HepG2 (cell line): ENCODE data around the gene LMOD2. TPM values are rescaled to one million over a fixed set of nuclear protein-coding genes. Genes with fewer than 3 reads are reported as not detected.

Experiments
- ATAC-seq: fragments of 200-7000 bp; cut with Tn5 transposase; 3 replicates; pipeline ENCODE4 v1.9.1; 2020; ENCODE audit warnings: mild to moderate bottlenecking, moderate library complexity
- BruUV-seq: library from RNA; stranded (reverse); fragments of 400-500 nt; replicated peaks from 2 replicates; lab custom pipeline; 2021; lab: Mats Ljungman, UMichigan
- CTCF ChIA-PET: fragments of 300-600 bp; formaldehyde crosslinking; extraction: SDS; loops from one replicate; lab custom pipeline; 2021; ENCODE audit warnings: low total read pairs, inconsistent platforms, low intra/inter-chr PET ratio; lab: Yijun Ruan, JAX
- POLR2A ChIA-PET: fragments of 350-600 bp; sonication (Branson Sonifier 250); formaldehyde crosslinking; loops from one replicate; lab custom pipeline; 2020; ENCODE audit warnings: antibody characterized with exemption, inconsistent platforms; lab: Yijun Ruan, JAX
- DNase-seq: peaks from one replicate; pipeline ENCODE4 v3.0.0-alpha.2; 2015; ENCODE audit warnings: low spot score
- FAIRE-seq: peaks from 3 replicates; lab custom pipeline; 2011; peaks lifted over from hg19 to GRCh38; lab: Jason Lieb, UNC
- H2AFZ ChIP-seq: one replicate; pipeline ENCODE4 v1.6.1; 2011; ENCODE audit warnings: low read length, inconsistent platforms
- H3K27ac ChIP-seq: fragments of 300-600 bp; 3 replicates; pipeline ENCODE4 v1.8.0; 2011; ENCODE audit warnings: mixed run types, mild to moderate bottlenecking, mixed read lengths, low read length, inconsistent platforms; ENCODE audit not compliant: insufficient read depth; ENCODE audit errors: extremely low read length
- H3K27me3 ChIP-seq, 2 experiments: fragments of 200-600 bp in 1 of 2; 2 replicates in 1 of 2; 3 replicates in 1 of 2; pipeline versions ENCODE4 v1.6.0 to v1.8.0; 2011; ENCODE audit warnings: low read length in 2 of 2, mild to moderate bottlenecking in 2 of 2, moderate library complexity in 2 of 2, inconsistent platforms in 1 of 2; ENCODE audit not compliant: insufficient read depth in 2 of 2, control insufficient read depth in 1 of 2
- H3K36me3 ChIP-seq, 2 experiments: fragments of 200-600 bp in 1 of 2; replicated peaks in 1 of 2; 2 replicates in 1 of 2; 3 replicates in 1 of 2; pipeline versions ENCODE4 v1.5.1 to v1.8.0; 2011; ENCODE audit warnings: low read length in 2 of 2, inconsistent platforms in 1 of 2; ENCODE audit not compliant: insufficient read depth in 2 of 2, control insufficient read depth in 1 of 2
- H3K4me1 ChIP-seq: 2 replicates; pipeline ENCODE4 v1.5.1; 2012; ENCODE audit warnings: low read length, inconsistent platforms; ENCODE audit not compliant: insufficient read depth
- H3K4me2 ChIP-seq: 2 replicates; pipeline ENCODE4 v1.6.0; 2011; ENCODE audit warnings: low read depth, low read length, inconsistent platforms
- H3K4me3 ChIP-seq, 3 experiments: fragments of 200-600 bp in 1 of 3; sonication (generic), shearing (Covaris generic) in 1 of 3; replicated peaks in 1 of 3; 2 replicates each; pipeline ENCODE4 v1.5.1; 2011 to 2016; ENCODE audit warnings: low read length in 3 of 3, inconsistent platforms in 2 of 3, low read depth in 2 of 3, mild to moderate bottlenecking in 2 of 3, control low read depth in 1 of 3, mixed read lengths in 1 of 3; ENCODE audit not compliant: insufficient read depth in 1 of 3
- H3K79me2 ChIP-seq: one replicate; pipeline ENCODE4 v1.6.1; 2011; ENCODE audit warnings: low read length, inconsistent platforms; ENCODE audit not compliant: insufficient read depth
- H3K9ac ChIP-seq: 2 replicates; pipeline ENCODE4 v1.6.0; 2011; ENCODE audit warnings: mild to moderate bottlenecking, low read depth, low read length, inconsistent platforms; ENCODE audit not compliant: insufficient read depth
- H3K9me3 ChIP-seq: 2 replicates; pipeline ENCODE4 v1.5.1; 2012; ENCODE audit warnings: mild to moderate bottlenecking, low read length
- H4K20me1 ChIP-seq: 2 replicates; pipeline ENCODE4 v1.6.0; 2011; ENCODE audit warnings: inconsistent platforms, mild to moderate bottlenecking, low read length, moderate library complexity; ENCODE audit not compliant: insufficient read depth
- AGO1 ChIP-seq: fragments of 200-400 bp; formaldehyde crosslinking; IDR thresholded peaks from 2 replicates; pipeline ENCODE4 v1.6.1; 2017; ENCODE audit warnings: mild to moderate bottlenecking, low read depth, low read length, moderate library complexity; ENCODE audit not compliant: poor library complexity, severe bottlenecking
- CHD2 ChIP-seq: IDR thresholded peaks from 2 replicates; pipeline ENCODE4 v1.6.1; 2011; ENCODE audit warnings: low read depth, low read length, improper control_type of control experiment
- FOXA3 ChIP-seq: IDR thresholded peaks from 2 replicates; pipeline ENCODE4 v1.6.1; 2016; ENCODE audit warnings: missing genetic modification reagents, missing compliant biosample characterization
- FOXK1 ChIP-seq: sonication (generic); formaldehyde crosslinking; IDR thresholded peaks from 2 replicates; pipeline ENCODE4 v1.4.0; 2020; ENCODE audit warnings: low read depth, missing genetic modification reagents, borderline replicate concordance
- POLR2A ChIP-seq, 2 experiments: IDR thresholded peaks; 2 replicates each; pipeline ENCODE4 v1.6.1; 2011; ENCODE audit warnings: low read depth in 2 of 2, low read length in 2 of 2, mild to moderate bottlenecking in 1 of 2, moderate library complexity in 1 of 2; ENCODE audit not compliant: insufficient read depth in 1 of 2
- PRDM15 ChIP-seq: sonication (generic); formaldehyde crosslinking; IDR thresholded peaks from 2 replicates; pipeline ENCODE4 v1.4.0; 2020; ENCODE audit warnings: missing genetic modification reagents
- SP4 ChIP-seq: sonication (generic); formaldehyde crosslinking; IDR thresholded peaks from 2 replicates; pipeline ENCODE4 v1.8.1; 2023; ENCODE audit warnings: mild to moderate bottlenecking, missing genetic modification reagents
- TBX3 ChIP-seq: fragments of 450-650 bp; IDR thresholded peaks from 2 replicates; pipeline ENCODE4 v1.6.1; 2017; ENCODE audit warnings: antibody characterized with exemption, mild to moderate bottlenecking, inconsistent platforms, borderline replicate concordance
- ZFP91 ChIP-seq: sonication (generic); formaldehyde crosslinking; IDR thresholded peaks from 2 replicates; pipeline ENCODE4 v1.9.0; 2022; ENCODE audit warnings: missing genetic modification reagents, mild to moderate bottlenecking, borderline replicate concordance
- ZNF572 ChIP-seq: sonication (generic); formaldehyde crosslinking; IDR thresholded peaks from 2 replicates; pipeline ENCODE4 v1.5.1; 2020; ENCODE audit warnings: mild to moderate bottlenecking, missing genetic modification reagents
- ZNF660 ChIP-seq: sonication (generic); formaldehyde crosslinking; IDR thresholded peaks from 2 replicates; pipeline ENCODE4 v1.5.1; 2020; ENCODE audit warnings: mild to moderate bottlenecking, low read depth, missing genetic modification reagents, borderline replicate concordance
- ZNF691 ChIP-seq: sonication (generic); formaldehyde crosslinking; IDR thresholded peaks from 2 replicates; pipeline ENCODE4 v1.4.0; 2020; ENCODE audit warnings: missing genetic modification reagents, low read depth, mild to moderate bottlenecking, borderline replicate concordance
- ZNF740 ChIP-seq: sonication (generic); formaldehyde crosslinking; IDR thresholded peaks from 2 replicates; pipeline ENCODE4 v1.4.0; 2020; ENCODE audit warnings: missing genetic modification reagents
- WGBS: methylation state at CpG from one replicate; pipeline ENCODE4 v1.1.6; 2017; ENCODE audit warnings: low lambda C conversion rate; 5-methylcytosine and 5-hydroxymethylcytosine counted together
- in situ Hi-C: cut with HindIII; loops from 2 replicates; pipeline ENCODE4 v1.10.0; 2017; ENCODE audit warnings: low pct_unique_long_range_greater_than_20kb; ENCODE audit not compliant: extremely low pct_ligation_motif_present
- intact Hi-C: fragments of 100-400 bp; cut with micrococcal nuclease; formaldehyde crosslinking; loops from one replicate; pipeline ENCODE4 v1.10.0; 2022; ENCODE audit not compliant: unreplicated experiment
- polyA plus RNA-seq, 8 experiments: library from polyadenylated mRNA; depleted of rRNA in 3 of 8; stranded (reverse) in 7 of 8; unstranded in 1 of 8; fragments of >200 nt; fragmentation: Illumina TruSeq in 4 of 8; extraction: Trizol in 4 of 8; gene quantifications; 2 replicates each; pipeline versions ENCODE4 v1.2.1 to v1.2.3, GENCODE V29; 2011 to 2016; ENCODE audit warnings: low read depth in 4 of 8, missing spikeins in 1 of 8, mixed read lengths in 1 of 8; ENCODE audit not compliant: insufficient read depth in 1 of 8
- total RNA-seq, 5 experiments: library from RNA; depleted of rRNA; stranded (reverse); fragments of >200 nt; fragmentation: Illumina TruSeq; extraction: Trizol; gene quantifications; 2 replicates each; pipeline ENCODE4 v1.2.3, GENCODE V29; 2016; ENCODE audit warnings: low read depth in 1 of 5

The LMOD2 gene
- total and polyA plus RNA-seq, 2 of the 13 experiments (the other 11 are each of a cell fraction or from before 2014, with no cell fraction given): not detected

GRCh38 chr7:123609883-123610239 lies 45.8 kb upstream of the LMOD2 start:
- H3K9me3 ChIP-seq: no peaks in the 10 kb centered on the region
- DNase-seq: no peak
- H3K4me1 ChIP-seq: peaks cover 9% of the 10 kb centered on the region
- no peak for ATAC-seq
- 5% methylated on average over 2 of the region's 2 CpGs for WGBS
- no peak for FAIRE-seq
- H4K20me1 ChIP-seq: no peaks in the 10 kb centered on the region
- H3K27ac ChIP-seq: no peak overlapping the region
- ChIA-PET POLR2A (no interaction called here), CTCF (no interaction called here)
- H3K4me3 ChIP-seq: no peak overlapping the region
- in situ Hi-C loops: no loop called here
- intact Hi-C loops: no loop called here
- no peaks in the 10 kb centered on the region for H3K36me3 ChIP-seq
- H3K79me2 ChIP-seq: no peaks in the 10 kb centered on the region
- H3K9ac ChIP-seq: no peak overlapping the region
- H2AFZ ChIP-seq: no peak overlapping the region
- TF ChIP-seq ZNF572 (no peak), ZNF691 (CRISPR knock-in tag) (no peak), POLR2A (IDR thresholded peaks at IDR 0.05; ENCODE audit: insufficient read depth in 1 of 2, low read depth in 2 of 2, low read length in 2 of 2) (no peak), SP4 (CRISPR knock-in tag) (no peak)
- H3K27me3 ChIP-seq: no peaks in the 10 kb centered on the region
- no peak overlapping the region for H3K4me2 ChIP-seq
- no TSS peak for BruUV-seq

- no peak overlapping the region for H3K27ac ChIP-seq
- no peaks in the 10 kb centered on the region for H4K20me1 ChIP-seq
- peaks cover 14% of the 10 kb centered on the region for H3K4me1 ChIP-seq
- CTCF ChIA-PET: no interaction called here
- no TSS peak for BruUV-seq
- DNase-seq: peak; percentile 35
- FAIRE-seq: no peak
- no peaks in the 10 kb centered on the region for H3K79me2 ChIP-seq
- in situ Hi-C loops (no loop called here), intact Hi-C loops (no loop called here)
- H3K4me2 ChIP-seq: no peak overlapping the region
- H3K27me3 ChIP-seq: no peaks in the 10 kb centered on the region
- no peak overlapping the region for H3K4me3 ChIP-seq
- H3K9me3 ChIP-seq: no peaks in the 10 kb centered on the region
- POLR2A ChIA-PET: no interaction called here
- H2AFZ ChIP-seq: no peak overlapping the region
- ATAC-seq: peak; percentile 72
- no peak overlapping the region for H3K9ac ChIP-seq
- no peaks in the 10 kb centered on the region for H3K36me3 ChIP-seq
- TF ChIP-seq CHD2 (no peak), AGO1 (no peak), TBX3 (no peak), FOXK1 (CRISPR knock-in tag) (no peak), ZNF740 (CRISPR knock-in tag) (no peak), PRDM15 (CRISPR knock-in tag) (no peak), FOXA3 (0 out of 2 replicates have a peak, but pooled peaks have one; percentile 6), ZFP91 (CRISPR knock-in tag) (no peak), ZNF660 (CRISPR knock-in tag) (no peak)
These were observed 43.6 kb upstream of the LMOD2 start for GRCh38 chr7:123612024-123612423.
